GM12878 (cell line): ENCODE measurements around the gene CLDN14. TPM values are rescaled to one million over a fixed set of nuclear protein-coding genes. Genes with fewer than 3 reads are reported as not detected.

Experiments used
- ATAC-seq: fragments of 200-7000 bp; cut with Tn5 transposase; 3 replicates; pipeline ENCODE4 v1.9.1; 2020; ENCODE audit warnings: mild to moderate bottlenecking, moderate library complexity
- BruUV-seq: library from RNA; stranded (reverse); fragments of 400-500 nt; replicated peaks from 2 replicates; lab custom pipeline; 2021; lab: Mats Ljungman, UMichigan
- CTCF ChIA-PET: fragments of 300-600 bp; sonication (Branson Sonifier 250); formaldehyde crosslinking; extraction: SDS; loops from one replicate; lab custom pipeline; 2021; ENCODE audit warnings: inconsistent platforms; lab: Yijun Ruan, JAX
- POLR2A ChIA-PET: fragments of 350-600 bp; formaldehyde crosslinking; extraction: SDS; loops from one replicate; lab custom pipeline; 2021; ENCODE audit warnings: inconsistent platforms; lab: Charles Lee
- RAD21 ChIA-PET: fragments of 300-600 bp; sonication (Branson Sonifier 250); formaldehyde crosslinking; loops from one replicate; lab custom pipeline; 2023; ENCODE audit warnings: antibody characterized with exemption; ENCODE audit not compliant: unreplicated experiment; lab: Charles Lee
- SMC1A ChIA-PET: fragments of 300-600 bp; sonication (Branson Sonifier 250); formaldehyde crosslinking; loops from one replicate; lab custom pipeline; 2023; ENCODE audit not compliant: unreplicated experiment, uncharacterized antibody; lab: Charles Lee
- DNase-seq: peaks from one replicate; pipeline ENCODE4 v3.0.0-alpha.2; 2011; ENCODE audit warnings: low read depth, low spot score
- FAIRE-seq: peaks from 3 replicates; lab custom pipeline; 2011; peaks lifted over from hg19 to GRCh38; lab: Jason Lieb, UNC
- H2AFZ ChIP-seq: 2 replicates; pipeline ENCODE4 v1.6.0; 2011; ENCODE audit warnings: low read depth, low read length, control low read depth; ENCODE audit not compliant: control insufficient read depth
- H3K27ac ChIP-seq: 2 replicates; pipeline ENCODE4 v1.5.1; 2011; ENCODE audit warnings: control low read depth; ENCODE audit not compliant: control insufficient read depth, insufficient read depth
- H3K27me3 ChIP-seq, 2 experiments: replicated peaks in 1 of 2; 2 replicates each; pipeline versions ENCODE4 v1.6.0 to v1.6.1; 2011; ENCODE audit warnings: low read length in 1 of 2; ENCODE audit not compliant: control insufficient read depth in 2 of 2, insufficient read depth in 2 of 2
- H3K36me3 ChIP-seq, 2 experiments: 2 replicates each; pipeline ENCODE4 v1.5.1; 2011; ENCODE audit warnings: low read length in 1 of 2; ENCODE audit not compliant: control insufficient read depth in 2 of 2, insufficient read depth in 2 of 2
- H3K4me1 ChIP-seq: 2 replicates; pipeline ENCODE4 v1.6.1; 2011; ENCODE audit warnings: mild to moderate bottlenecking, low read length, moderate library complexity, mixed read lengths; ENCODE audit not compliant: control insufficient read depth, insufficient read depth
- H3K4me2 ChIP-seq: 2 replicates; pipeline ENCODE4 v1.6.0; 2011; ENCODE audit warnings: control low read depth; ENCODE audit not compliant: control insufficient read depth, insufficient read depth
- H3K4me3 ChIP-seq: fragments of 200-600 bp; sonication (generic); 2 replicates; pipeline ENCODE4 v1.5.1; 2016
- H3K79me2 ChIP-seq: 2 replicates; pipeline ENCODE4 v1.6.0; 2011; ENCODE audit warnings: low read length; ENCODE audit not compliant: control insufficient read depth, insufficient read depth
- H3K9ac ChIP-seq: 2 replicates; pipeline ENCODE4 v1.8.0; 2011; ENCODE audit warnings: low read length, control low read depth, mixed read lengths; ENCODE audit not compliant: control insufficient read depth, insufficient read depth
- H3K9me3 ChIP-seq: replicated peaks from 3 replicates; pipeline ENCODE4 v1.5.1; 2011; ENCODE audit warnings: mild to moderate bottlenecking, low read length; ENCODE audit not compliant: control insufficient read depth, insufficient read depth
- H4K20me1 ChIP-seq: 2 replicates; pipeline ENCODE4 v1.6.0; 2011; ENCODE audit not compliant: control insufficient read depth, insufficient read depth
- NFYB ChIP-seq: IDR thresholded peaks from 2 replicates; pipeline ENCODE4 v1.6.1; 2011; ENCODE audit warnings: low read depth, mild to moderate bottlenecking, low read length, improper control_type of control experiment, moderate library complexity; ENCODE audit not compliant: insufficient read depth
- RAD51 ChIP-seq: fragments of 450-650 bp; IDR thresholded peaks from 2 replicates; pipeline ENCODE4 v1.6.1; 2016; ENCODE audit warnings: moderate library complexity, mild to moderate bottlenecking, inconsistent platforms
- SPI1 ChIP-seq: IDR thresholded peaks from 2 replicates; pipeline ENCODE4 v1.6.1; 2011; ENCODE audit warnings: low read depth, mild to moderate bottlenecking, low read length, moderate library complexity, borderline replicate concordance; ENCODE audit not compliant: insufficient read depth
- USF1 ChIP-seq: IDR thresholded peaks from 2 replicates; pipeline ENCODE4 v1.6.1; 2011; ENCODE audit warnings: borderline replicate concordance, low read depth, mild to moderate bottlenecking, moderate library complexity, mixed read lengths, low read length; ENCODE audit not compliant: insufficient read depth; ENCODE audit errors: extremely low read length
- YY1 ChIP-seq: IDR thresholded peaks from 2 replicates; pipeline ENCODE4 v1.6.1; 2011; ENCODE audit warnings: low read depth, mild to moderate bottlenecking, low read length
- WGBS: methylation state at CpG from one replicate; pipeline ENCODE4 v1.1.6; 2016; ENCODE audit warnings: low lambda C conversion rate; ENCODE audit not compliant: insufficient replicate concordance, insufficient coverage; ENCODE audit errors: missing lambda C conversion rate; 5-methylcytosine and 5-hydroxymethylcytosine counted together
- in situ Hi-C: fragments of 300-500 bp; cut with MboI; formaldehyde crosslinking; loops from 9 replicates; pipeline ENCODE4 v1.14.3; 2018; ENCODE audit warnings: mixed read lengths
- intact Hi-C: fragments of 100-400 bp; cut with micrococcal nuclease; formaldehyde crosslinking; loops from one replicate; pipeline ENCODE4 v1.14.2; 2022; ENCODE audit not compliant: unreplicated experiment
- polyA plus RNA-seq, 11 experiments: library from polyadenylated mRNA; depleted of rRNA in 4 of 11; unstranded in 6 of 11; stranded (reverse) in 5 of 11; fragments of >200 nt; fragmentation: Nextera tagmentation in 4 of 11; fragmentation: Illumina TruSeq in 1 of 11; extraction: Ambion mirVana in 4 of 11; extraction: Trizol in 1 of 11; gene quantifications; 1 replicate in 1 of 11; 2 replicates in 10 of 11; pipeline versions ENCODE4 v1.2.1 to v1.2.3, GENCODE V29; 2011 to 2016; ENCODE audit warnings: inconsistent platforms in 2 of 11, missing spikeins in 2 of 11, low read depth in 1 of 11
- total RNA-seq, 4 experiments: library from RNA; depleted of rRNA in 3 of 4; stranded (reverse); fragments of >200 nt in 3 of 4; fragmentation: Illumina TruSeq in 1 of 4; extraction: Trizol in 1 of 4; gene quantifications; 2 replicates each; pipeline versions ENCODE4 v1.2.1 to v1.2.3, GENCODE V29; 2013 to 2021
- TF ChIP-seq, protein P1 (sequence below): IDR thresholded peaks from 2 replicates; pipeline ENCODE4 v1.6.1; 2011; ENCODE audit warnings: low read depth, low read length, improper control_type of control experiment, borderline replicate concordance

CLDN14 gene
- total and polyA plus RNA-seq, 10 of the 15 experiments (the other 5 are each of a cell fraction or from before 2014, with no cell fraction given) = 0.90 to 19.4 (median 6.6) TPM

- no peak for TF ChIP-seq SPI1
- TF ChIP-seq, protein P1, sequence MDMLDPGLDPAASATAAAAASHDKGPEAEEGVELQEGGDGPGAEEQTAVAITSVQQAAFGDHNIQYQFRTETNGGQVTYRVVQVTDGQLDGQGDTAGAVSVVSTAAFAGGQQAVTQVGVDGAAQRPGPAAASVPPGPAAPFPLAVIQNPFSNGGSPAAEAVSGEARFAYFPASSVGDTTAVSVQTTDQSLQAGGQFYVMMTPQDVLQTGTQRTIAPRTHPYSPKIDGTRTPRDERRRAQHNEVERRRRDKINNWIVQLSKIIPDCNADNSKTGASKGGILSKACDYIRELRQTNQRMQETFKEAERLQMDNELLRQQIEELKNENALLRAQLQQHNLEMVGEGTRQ = peak; percentile 26; the same call in 1 of the 2 replicates
- peak; percentile 74 for TF ChIP-seq RAD51
- peak; percentile 69 for TF ChIP-seq USF1
- TF ChIP-seq YY1 = no peak
- TF ChIP-seq NFYB = peak; percentile 40; the same call in 1 of the 2 replicates
- BruUV-seq = no TSS peak
- Histone ChIP-seq H3K9me3 (no peaks in the 10 kb centered on the region; the same call in 1 of the 3 replicates), H3K36me3 (0 out of 4 replicates have a peak, but pooled peaks cover 0 to 3% of the 10 kb centered on the region in 2 experiments), H3K27ac (peak overlapping the region; percentile 80), H2AFZ (no peak overlapping the region), H3K27me3 (no peaks in the 10 kb centered on the region), H4K20me1 (no peaks in the 10 kb centered on the region), H3K4me2 (no peak overlapping the region), H3K4me3 (no peak overlapping the region), H3K9ac (no peak overlapping the region), H3K4me1 (peaks cover 76% of the 10 kb centered on the region), H3K79me2 (peaks cover 5% of the 10 kb centered on the region)
- in situ Hi-C loops = loop anchor here (25.0 kb wide), 1 partner anchor 1724 kb away; no protein-coding TSS in a partner anchor
- intact Hi-C loops = loop anchor here (1.0 kb wide), 1 partner anchor 22 kb away; no protein-coding TSS in a partner anchor
- POLR2A ChIA-PET = interaction anchor here (1.4 to 11.6 kb wide), 3 partner anchors 8 to 28 kb away, joined by 4 to 146 read pairs (median 9); no protein-coding TSS in a partner anchor
- no peak for DNase-seq
- CTCF ChIA-PET = interaction anchor here (0.6 to 3.4 kb wide), 6 partner anchors 8 to 1351 kb away, joined by 3 to 28 read pairs (median 7); no protein-coding TSS in a partner anchor
- no peak for ATAC-seq
- RAD21 ChIA-PET = interaction anchor here (1.1 to 11.3 kb wide), 8 partner anchors 8 to 193 kb away, joined by 4 to 189 read pairs (median 8); partner anchors contain the start of gene MORC3
- SMC1A ChIA-PET = interaction anchor here (1.3 to 11.6 kb wide), 5 partner anchors 8 to 28 kb away, joined by 5 to 231 read pairs (median 16); no protein-coding TSS in a partner anchor
- FAIRE-seq = no peak
- 62% methylated on average over 5 of the region's 5 CpGs for WGBS
These were observed 33.0 kb upstream of the CLDN14 start for GRCh38 chr21:36512971-36513370.
